Choroid plexus epithelial cell (primary cell): ENCODE measurements around the gene DYNLT5.
"Not testable (repeated sequence)": the region's sequence is repeated elsewhere in the genome, so short reads cannot be mapped to it uniquely, and the experiment has no call there.

Source experiments
- DNase-seq: peaks from one replicate; pipeline ENCODE4 v3.0.0-alpha.2; 2010; ENCODE audit warnings: low read depth
- H3K4me3 ChIP-seq: 2 replicates; pipeline ENCODE4 v1.5.1; 2011; ENCODE audit warnings: low read depth, mild to moderate bottlenecking, control low read depth, low read length, moderate library complexity
- TF ChIP-seq, protein P1 (sequence below): conservative IDR thresholded peaks from 2 replicates; pipeline ENCODE4 v1.5.1; 2011; ENCODE audit warnings: low read depth, mild to moderate bottlenecking, control low read depth, inconsistent platforms, low read length, moderate library complexity

DYNLT5 gene

DNA sequence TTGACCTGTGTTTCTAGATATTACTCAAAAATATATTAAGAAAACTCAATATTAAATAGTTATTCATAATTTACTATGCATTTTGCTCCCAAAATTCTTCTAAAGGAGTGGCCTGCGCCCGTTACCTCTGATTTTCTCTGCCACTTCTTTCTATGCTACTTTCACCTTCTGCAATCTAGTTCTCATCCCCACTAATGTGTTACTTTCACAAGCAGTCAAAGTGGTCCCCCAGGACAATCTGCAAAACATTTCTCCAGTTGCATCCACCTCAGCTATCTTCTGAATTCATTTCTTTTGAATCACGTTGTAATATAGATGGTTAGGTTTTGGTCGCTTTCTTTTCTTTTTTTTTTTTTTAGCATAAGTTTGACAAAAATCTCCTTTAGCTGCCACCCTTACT, 35.4 kb downstream of the DYNLT5 start:
- TF ChIP-seq, protein P1, sequence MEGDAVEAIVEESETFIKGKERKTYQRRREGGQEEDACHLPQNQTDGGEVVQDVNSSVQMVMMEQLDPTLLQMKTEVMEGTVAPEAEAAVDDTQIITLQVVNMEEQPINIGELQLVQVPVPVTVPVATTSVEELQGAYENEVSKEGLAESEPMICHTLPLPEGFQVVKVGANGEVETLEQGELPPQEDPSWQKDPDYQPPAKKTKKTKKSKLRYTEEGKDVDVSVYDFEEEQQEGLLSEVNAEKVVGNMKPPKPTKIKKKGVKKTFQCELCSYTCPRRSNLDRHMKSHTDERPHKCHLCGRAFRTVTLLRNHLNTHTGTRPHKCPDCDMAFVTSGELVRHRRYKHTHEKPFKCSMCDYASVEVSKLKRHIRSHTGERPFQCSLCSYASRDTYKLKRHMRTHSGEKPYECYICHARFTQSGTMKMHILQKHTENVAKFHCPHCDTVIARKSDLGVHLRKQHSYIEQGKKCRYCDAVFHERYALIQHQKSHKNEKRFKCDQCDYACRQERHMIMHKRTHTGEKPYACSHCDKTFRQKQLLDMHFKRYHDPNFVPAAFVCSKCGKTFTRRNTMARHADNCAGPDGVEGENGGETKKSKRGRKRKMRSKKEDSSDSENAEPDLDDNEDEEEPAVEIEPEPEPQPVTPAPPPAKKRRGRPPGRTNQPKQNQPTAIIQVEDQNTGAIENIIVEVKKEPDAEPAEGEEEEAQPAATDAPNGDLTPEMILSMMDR, result no peak
- DNase-seq, result no peak
- H3K4me3 ChIP-seq, result no peak overlapping the region

DNA sequence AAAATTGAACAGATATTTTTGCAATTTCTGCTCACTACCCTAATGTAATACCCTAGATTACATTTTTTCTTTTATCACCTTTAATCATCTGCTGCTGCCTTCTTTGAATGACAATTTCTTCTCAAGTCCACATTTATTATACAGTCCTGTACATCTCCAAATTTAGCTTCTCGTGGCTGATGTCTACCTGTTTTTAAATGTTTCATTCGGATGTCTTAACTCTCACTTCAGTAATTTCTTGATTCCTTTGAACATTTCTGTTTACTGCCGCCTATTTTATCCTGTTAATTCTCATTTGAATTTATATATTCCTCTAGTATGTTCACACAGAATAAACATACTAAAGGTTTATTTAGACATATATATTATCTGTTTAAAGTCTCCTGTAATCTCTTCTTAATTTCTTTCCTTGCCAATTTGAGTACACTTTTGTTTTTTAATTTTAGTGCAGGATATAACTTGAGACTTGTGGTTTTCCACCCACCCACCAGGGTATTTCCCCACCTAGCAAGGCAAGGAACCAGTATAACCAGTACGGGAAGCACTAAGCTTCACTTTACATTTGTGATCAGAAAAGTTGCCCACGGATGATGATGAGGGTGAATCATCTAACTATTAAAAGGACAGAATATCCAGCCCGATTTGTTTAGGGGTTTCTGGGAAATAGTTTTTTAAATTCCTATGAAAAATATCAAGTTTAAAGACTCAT, 36.1 kb downstream of the DYNLT5 start:
- TF ChIP-seq, protein P1, result no peak
- H3K4me3 ChIP-seq, result no peak overlapping the region
- no peak for DNase-seq

DNA sequence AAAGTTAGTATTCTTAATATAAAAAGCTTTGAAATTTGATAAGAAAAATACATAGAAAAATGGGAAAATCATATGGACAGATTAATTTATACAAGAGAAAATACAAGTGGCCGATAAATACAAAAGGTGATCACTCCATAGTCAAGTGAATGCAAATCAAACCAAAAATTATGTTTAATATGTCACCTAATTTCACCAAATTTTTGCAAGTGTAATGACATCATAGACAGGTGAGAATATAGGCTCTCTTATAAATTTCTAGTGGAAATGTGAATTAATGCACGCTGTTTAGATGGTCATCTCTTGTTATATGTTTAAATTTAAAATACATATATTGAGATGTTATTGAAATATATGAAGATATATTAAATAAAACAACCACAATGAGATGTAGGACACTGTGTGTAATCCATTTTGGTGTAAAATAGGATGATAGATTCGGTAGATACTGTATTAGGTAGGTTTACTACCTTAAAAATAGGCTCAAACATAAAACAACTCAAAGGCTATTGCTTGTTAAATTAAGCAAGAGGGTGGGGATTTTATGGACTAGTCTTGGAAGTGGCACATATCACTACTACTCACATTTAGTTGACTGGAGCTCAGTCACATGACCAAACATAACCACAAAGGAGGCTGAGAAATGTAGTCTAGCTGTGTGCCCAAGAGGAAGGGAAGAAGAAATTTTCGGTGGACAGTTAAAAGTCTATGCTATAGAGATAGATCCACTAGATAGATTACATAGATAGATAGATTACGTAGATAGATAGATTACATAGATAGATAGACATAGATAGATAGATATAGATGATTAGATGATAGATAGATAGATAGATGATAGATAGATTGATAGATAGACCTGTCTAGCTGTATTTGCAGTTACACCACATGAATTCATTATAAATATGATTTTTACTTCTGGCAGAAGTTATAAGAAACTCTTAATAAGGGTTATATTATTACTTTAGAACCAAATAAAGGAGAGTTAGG, 39.7 kb downstream of the DYNLT5 start:
- no peak for DNase-seq
- TF ChIP-seq, protein P1, result no peak
- no peak overlapping the region for H3K4me3 ChIP-seq

DNA sequence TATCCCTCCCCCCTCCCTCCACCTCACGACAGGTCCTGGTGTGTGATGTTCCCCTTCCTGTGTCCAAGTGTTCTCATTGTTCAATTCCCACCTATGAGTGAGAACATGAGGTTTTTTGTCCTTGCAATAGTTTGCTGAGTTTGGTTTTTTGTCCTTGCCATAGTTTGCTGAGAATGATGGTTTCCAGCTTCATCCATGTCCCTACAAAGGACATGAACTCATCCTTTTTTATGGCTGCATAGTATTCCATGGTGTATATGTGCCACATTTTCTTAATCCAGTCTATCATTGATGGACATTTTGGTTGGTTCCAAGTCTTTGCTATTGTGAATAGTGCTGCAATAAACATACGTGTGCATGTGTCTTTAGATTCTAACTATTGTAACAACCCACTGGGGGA, 43.6 kb downstream of the DYNLT5 start:
- not testable (repeated sequence) for DNase-seq, H3K4me3 ChIP-seq

DNA sequence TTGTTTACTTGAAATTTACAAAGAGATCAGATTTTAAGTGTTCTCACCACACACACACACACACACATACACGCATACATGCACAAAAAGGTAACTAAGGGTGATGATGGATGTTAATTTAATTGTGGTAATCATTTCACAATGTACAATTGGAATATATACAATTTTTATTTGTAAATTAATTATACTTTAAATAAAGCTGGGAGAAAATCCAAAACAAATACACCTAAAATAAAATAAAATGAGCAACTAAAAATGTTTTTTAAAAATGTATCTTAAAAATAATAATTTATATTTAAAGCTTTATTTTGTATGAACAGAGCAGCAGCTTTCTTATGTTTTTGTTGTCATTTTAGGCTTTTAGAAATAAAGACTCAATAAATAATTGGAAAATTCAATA, 57.0 kb downstream of the DYNLT5 start:
- TF ChIP-seq, protein P1, result no peak
- DNase-seq, result no peak

DNA sequence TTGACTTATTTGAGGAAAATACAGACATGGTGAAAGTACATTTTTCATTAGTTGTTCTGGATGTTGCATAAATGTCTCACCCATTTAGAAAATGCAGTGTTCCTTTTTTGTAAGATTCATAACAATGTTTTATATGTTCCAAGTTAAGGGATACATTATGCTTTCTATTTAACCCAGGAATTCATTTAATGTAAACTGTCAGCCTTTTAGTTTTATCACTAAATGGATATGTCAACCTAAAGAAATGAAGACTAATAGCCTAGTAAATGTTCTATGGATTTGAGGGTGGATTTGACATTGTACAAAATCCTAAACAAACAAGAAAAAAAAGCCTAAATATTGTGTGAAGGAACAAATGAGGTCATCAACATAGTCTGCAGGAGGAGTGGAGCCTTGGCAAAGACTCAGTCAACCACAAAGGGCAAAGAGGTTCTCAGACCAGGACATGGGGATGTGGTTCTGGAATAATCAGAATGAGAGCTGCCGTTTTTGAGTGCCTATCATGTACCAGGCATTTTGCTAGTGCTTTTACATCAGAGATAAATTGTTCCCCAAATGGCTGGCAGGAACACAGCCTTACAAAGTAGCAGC, 57.6 kb downstream of the DYNLT5 start:
- H3K4me3 ChIP-seq, result no peak overlapping the region
- TF ChIP-seq, protein P1, result no peak
- DNase-seq, result peak; percentile 74

More for the DNA sequence above, 57.0 kb downstream of the DYNLT5 start:
- H3K4me3 ChIP-seq, result no peak overlapping the region

DNA sequence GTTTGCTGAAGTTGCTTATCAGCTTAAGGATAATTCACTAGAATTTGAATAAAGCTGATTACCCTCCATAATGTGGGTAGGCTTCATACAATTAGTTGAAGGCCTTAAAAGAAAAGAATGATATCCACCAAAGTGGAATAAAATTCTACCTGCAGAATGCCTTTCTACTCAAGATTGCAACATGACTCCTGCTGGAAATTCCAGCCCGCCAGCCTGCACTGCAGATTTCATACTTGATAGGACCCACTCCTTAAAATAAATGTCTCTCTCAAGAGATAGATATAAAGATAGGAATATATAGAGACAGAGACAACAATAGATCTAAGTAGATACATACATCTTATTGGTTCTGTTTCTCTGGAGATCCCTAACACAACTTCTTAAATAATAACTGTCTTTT, 72.5 kb downstream of the DYNLT5 start:
- no peak overlapping the region for H3K4me3 ChIP-seq
- TF ChIP-seq, protein P1, result no peak

More for the DNA sequence above, 72.5 kb downstream of the DYNLT5 start:
- no peak for DNase-seq
